ENCODE data around the gene ALK.

- TF ChIP-seq, protein P1, sequence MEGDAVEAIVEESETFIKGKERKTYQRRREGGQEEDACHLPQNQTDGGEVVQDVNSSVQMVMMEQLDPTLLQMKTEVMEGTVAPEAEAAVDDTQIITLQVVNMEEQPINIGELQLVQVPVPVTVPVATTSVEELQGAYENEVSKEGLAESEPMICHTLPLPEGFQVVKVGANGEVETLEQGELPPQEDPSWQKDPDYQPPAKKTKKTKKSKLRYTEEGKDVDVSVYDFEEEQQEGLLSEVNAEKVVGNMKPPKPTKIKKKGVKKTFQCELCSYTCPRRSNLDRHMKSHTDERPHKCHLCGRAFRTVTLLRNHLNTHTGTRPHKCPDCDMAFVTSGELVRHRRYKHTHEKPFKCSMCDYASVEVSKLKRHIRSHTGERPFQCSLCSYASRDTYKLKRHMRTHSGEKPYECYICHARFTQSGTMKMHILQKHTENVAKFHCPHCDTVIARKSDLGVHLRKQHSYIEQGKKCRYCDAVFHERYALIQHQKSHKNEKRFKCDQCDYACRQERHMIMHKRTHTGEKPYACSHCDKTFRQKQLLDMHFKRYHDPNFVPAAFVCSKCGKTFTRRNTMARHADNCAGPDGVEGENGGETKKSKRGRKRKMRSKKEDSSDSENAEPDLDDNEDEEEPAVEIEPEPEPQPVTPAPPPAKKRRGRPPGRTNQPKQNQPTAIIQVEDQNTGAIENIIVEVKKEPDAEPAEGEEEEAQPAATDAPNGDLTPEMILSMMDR (conservative IDR thresholded peaks at IDR 0.05; ENCODE audit: low read depth in 2 of 2): no peak
- no peak for TF ChIP-seq STAT1 (IDR thresholded peaks at IDR 0.05; ENCODE audit: unreplicated experiment)
- TF ChIP-seq POLR2AphosphoS5 (IDR thresholded peaks at IDR 0.05; ENCODE audit: low read depth): no peak
- no peak for TF ChIP-seq EZH2 (IDR thresholded peaks at IDR 0.05; ENCODE audit: low read depth, unreplicated experiment)
- no peak for TF ChIP-seq ETS1 (IDR thresholded peaks at IDR 0.05)
- TF ChIP-seq REST (IDR thresholded peaks at IDR 0.05; ENCODE audit: unreplicated experiment): no peak
- TF ChIP-seq CREB1 (CRISPR knock-in tag; IDR thresholded peaks at IDR 0.05; ENCODE audit: low read depth): no peak
Observed at GRCh38 chr2:29691391-29691950, 229.9 kb downstream of the ALK start.
